GM12873 (cell line): ENCODE measurements around the gene HSPA4.

Experiments used
- TF ChIP-seq, protein P1 (sequence below): IDR thresholded peaks from 2 replicates; pipeline ENCODE4 v1.5.1; 2012; ENCODE audit warnings: low read depth, mild to moderate bottlenecking, moderate library complexity, low read length, control low read depth; ENCODE audit not compliant: insufficient read depth; ENCODE audit errors: missing control alignments

HSPA4 gene

DNA sequence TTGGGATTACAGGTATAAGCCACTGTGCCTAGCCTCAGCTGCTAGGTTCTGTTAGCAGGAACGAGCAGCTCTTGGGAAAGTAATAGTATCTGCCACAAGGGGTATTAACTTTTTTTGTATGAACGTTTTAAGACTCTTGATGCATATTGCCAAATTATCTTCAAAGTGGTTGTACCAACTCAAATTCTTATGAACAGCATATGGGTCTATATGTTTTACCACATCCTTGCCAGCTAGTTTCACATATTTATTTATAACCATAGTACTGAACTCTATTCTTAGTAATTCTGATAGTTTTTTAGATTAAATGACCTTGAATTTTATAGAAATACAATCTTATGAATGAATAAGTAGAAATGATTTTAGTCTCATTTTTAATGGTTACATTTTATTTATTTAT, 80.9 kb downstream of the HSPA4 start:
- TF ChIP-seq, protein P1, sequence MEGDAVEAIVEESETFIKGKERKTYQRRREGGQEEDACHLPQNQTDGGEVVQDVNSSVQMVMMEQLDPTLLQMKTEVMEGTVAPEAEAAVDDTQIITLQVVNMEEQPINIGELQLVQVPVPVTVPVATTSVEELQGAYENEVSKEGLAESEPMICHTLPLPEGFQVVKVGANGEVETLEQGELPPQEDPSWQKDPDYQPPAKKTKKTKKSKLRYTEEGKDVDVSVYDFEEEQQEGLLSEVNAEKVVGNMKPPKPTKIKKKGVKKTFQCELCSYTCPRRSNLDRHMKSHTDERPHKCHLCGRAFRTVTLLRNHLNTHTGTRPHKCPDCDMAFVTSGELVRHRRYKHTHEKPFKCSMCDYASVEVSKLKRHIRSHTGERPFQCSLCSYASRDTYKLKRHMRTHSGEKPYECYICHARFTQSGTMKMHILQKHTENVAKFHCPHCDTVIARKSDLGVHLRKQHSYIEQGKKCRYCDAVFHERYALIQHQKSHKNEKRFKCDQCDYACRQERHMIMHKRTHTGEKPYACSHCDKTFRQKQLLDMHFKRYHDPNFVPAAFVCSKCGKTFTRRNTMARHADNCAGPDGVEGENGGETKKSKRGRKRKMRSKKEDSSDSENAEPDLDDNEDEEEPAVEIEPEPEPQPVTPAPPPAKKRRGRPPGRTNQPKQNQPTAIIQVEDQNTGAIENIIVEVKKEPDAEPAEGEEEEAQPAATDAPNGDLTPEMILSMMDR = no peak

DNA sequence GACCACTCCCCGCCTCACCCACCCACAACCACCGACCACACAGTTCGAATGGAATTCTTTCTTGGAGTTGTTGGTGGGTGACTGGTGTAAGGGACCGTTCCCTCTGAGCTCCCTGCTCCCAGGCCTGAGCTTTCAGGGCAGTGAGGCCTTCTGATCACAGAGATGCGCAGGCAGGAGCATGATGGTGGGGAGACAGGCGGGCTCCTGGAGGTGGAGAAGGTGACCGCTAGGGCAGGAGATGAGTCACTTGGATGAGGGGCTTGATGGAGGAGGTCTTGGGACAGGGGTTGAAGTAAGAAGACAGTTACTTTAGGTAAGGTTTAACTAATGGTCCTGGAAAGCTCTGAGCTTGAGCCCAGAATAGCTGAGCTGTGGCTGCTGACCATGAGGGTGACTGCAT, 88.5 kb downstream of the HSPA4 start:
- TF ChIP-seq, protein P1 = no peak

DNA sequence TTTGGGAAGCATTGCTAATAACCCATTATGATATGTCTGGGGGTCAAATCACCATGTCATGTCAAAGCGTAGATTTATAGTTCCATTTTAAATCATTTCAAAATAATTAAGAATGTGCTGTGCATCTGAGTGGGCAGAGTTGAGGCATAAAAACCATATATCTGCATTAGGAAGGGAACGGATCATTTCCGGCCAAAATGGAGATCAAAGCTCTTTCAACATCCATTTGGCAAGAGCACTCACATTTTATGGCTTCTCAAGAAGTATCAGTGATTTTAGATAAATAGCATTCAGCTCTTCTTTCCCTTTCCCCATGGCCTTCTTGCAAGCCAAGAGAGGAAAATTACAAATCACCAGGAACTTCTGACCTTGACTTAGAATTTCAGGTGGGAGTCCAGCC, 89.9 kb downstream of the HSPA4 start:
- TF ChIP-seq, protein P1 = no peak

DNA sequence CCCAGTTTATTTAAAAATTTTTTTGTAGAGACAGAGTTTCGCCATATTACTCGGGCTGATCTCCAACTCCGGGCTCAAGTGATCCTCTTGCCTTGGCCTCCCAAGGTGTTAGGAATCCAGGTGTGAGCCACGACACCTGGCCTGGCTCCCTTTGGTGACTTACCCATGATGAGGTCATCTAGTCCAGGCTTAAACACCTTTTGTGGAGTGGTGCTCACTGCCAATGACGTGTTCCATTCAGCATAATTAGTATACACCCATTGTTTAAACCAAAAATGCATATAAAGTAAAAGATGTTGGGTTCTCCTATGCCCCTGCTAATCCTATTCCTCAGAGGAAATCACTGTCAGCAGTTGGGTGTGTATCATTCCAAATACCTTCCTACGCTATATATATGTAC, 91.0 kb downstream of the HSPA4 start:
- TF ChIP-seq, protein P1 = no peak

DNA sequence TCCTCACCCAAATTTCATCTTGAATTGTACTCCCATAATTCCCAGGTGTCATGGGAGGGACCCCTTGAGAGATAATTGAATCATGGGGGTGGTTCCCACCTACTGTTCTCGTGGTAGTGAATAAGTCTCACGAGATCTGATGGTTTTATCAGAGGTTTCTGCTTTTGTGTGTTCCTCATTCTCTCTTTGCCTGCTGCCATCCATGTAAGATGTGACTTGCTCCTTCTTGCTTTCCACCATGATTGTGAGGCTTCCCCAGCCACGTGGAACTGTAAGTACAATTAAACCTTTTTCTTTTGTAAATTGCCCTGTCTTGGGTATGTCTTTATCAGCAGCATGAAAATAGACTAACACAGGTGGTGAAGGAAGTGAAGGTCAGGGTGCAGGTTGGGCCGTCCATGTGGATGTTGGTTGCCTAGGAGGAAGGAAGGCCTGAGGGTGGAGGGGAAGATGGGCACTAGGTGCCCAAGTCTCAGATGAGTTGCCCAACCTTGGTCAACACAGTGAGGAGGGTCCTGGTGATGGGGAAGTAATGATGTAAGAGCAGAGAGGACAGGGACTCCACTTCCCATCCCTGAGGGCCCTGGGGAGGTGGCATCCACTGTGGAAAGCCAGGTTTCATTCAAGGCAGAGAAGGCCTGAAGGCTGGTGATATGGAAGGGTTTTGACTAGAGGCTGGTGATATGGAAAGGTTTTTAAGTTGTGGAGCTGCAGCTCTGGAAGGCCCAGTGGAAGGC, 92.6 kb downstream of the HSPA4 start:
- TF ChIP-seq, protein P1 = no peak

DNA sequence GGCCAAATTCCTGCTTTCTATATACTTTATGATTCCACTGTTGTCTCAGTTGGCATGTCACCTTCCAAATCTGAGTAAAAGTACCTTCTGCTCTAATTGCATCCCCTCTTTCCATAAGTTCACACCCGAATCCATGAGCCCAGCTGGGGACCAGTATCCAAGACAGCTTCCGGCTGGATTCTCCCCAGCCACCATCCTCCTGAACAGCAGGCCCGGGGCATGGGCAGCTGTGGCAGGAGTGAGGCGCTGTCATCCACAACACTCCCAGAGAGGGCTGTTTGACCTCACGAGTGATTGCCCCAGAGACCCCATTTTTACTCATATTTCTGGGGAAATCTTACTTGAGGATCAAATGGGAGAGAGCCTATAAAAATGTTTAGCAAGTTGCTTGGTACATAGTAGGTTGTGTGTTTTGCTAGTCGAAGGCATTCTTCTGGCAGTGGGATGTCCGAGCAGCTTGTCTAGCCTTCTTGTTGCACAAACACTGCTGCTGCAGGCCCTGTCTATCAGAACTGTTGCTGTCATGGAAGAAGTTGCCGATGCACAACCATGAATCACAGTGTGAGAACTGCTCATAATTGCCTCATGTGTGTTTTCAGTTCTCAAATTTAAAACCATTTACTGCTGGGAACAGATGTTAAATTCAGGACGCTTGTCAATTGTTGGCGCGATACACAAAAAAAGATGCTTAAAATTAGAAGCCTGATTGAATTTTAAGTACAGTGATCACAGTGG, 93.8 kb downstream of the HSPA4 start:
- TF ChIP-seq, protein P1 = no peak

DNA sequence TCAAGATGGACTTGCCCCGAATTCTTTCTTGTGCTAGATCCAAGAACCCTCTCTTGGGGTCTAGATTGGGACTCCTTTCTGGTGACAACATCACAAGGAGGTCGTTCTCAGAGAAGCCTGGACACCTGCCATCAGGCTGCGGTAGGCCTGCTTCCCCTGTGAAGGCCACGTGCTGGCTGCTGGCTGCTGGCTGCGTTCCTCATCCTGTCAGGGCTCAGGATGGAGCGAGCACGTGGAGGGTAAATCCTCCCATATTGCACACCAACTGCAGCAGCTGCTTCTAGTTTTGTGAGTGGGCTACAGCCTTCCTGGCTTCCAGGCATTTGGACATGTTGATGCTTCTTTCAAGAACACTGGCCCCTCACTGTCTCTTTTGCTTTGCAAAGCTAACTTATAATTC, 95.6 kb downstream of the HSPA4 start:
- TF ChIP-seq, protein P1 = no peak
